Jurkat, Clone E6-1 (cell line): ENCODE results near the gene CHST8. TPM values are rescaled to one million over a fixed set of nuclear protein-coding genes. Genes with fewer than 3 reads are reported as not detected.
"Not testable (repeated sequence)": the region's sequence is repeated elsewhere in the genome, so short reads cannot be mapped to it uniquely, and the experiment has no call there.

ENCODE experiments used
- DNase-seq: peaks from one replicate; pipeline ENCODE4 v3.0.0-alpha.2; 2011; ENCODE audit warnings: low read depth, low spot score
- H3K4me3 ChIP-seq: 2 replicates; pipeline ENCODE4 v1.5.1; 2011; ENCODE audit warnings: mild to moderate bottlenecking, low read length, control low read depth, moderate library complexity
- polyA plus RNA-seq: library from polyadenylated mRNA; unstranded; fragments of >200 nt; gene quantifications from one replicate; pipeline ENCODE4 v1.2.1, GENCODE V29; 2012; ENCODE audit warnings: missing spikeins; ENCODE audit not compliant: insufficient read length, insufficient read depth

The CHST8 gene, protein sequence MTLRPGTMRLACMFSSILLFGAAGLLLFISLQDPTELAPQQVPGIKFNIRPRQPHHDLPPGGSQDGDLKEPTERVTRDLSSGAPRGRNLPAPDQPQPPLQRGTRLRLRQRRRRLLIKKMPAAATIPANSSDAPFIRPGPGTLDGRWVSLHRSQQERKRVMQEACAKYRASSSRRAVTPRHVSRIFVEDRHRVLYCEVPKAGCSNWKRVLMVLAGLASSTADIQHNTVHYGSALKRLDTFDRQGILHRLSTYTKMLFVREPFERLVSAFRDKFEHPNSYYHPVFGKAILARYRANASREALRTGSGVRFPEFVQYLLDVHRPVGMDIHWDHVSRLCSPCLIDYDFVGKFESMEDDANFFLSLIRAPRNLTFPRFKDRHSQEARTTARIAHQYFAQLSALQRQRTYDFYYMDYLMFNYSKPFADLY
- not detected for polyA plus RNA-seq

DNA sequence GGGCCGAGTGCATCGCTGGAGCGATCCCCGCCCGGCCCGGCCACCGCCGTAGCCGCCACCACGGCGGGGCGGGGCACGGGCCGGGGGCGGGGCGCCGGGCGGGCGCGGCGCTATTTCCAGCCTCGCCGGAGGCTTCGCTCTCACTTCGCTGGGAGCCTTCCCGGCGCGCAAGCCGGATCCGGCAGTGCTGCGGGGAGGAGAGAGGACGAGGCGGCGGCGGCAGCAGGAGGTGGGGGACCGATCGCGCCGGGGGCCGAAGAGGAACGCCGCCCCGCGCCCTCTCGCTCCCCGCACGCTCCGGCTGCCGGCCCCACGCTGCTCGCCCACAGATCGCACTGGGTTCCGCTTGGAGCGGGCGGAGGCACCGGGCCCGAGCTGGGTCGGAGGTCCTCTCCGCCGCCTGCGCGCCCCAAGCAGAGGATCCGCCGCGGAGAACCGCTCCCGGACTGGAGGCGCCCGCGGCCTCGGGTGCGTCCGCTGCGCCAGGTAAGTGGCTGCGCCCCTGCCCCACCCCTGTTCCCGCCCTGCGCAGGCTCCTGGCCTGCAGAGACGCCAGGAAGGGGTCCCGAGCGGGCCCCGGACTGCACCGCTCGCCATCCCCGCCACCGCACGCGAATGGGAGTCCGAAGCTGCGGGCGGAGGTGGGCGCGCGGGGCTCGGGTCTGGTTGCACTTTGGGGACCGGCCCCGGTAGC lies at the start of gene CHST8:
CHST8 (plus strand) TSS at position 143 of the 694 bp plus-strand sequence. CDS start 67,309 bp downstream, outside the sequence.
- DNase-seq = no peak
- no peak within 1 kb of the TSS for H3K4me3 ChIP-seq

DNA sequence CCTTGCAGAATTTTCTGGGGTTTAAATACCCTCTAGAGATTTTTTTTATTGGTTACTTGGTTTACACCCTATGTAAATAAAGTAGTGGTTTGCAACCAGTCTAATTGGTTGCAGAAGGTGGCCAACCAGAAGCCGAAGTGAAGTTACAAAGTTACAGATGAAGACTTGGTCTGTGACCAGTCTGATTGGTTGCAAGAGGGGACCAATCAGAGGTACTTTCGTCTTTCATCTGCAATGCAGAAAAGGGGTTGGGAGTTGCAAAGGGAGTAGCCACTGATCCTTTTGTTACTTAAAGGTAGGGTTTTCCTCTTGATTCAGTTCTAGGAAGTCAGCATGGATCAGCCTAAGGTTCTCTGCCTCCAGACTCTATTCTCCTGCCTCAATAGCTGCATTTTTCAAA lies 48.8 kb upstream of the CHST8 start:
- DNase-seq = no peak
- H3K4me3 ChIP-seq = no peak overlapping the region

DNA sequence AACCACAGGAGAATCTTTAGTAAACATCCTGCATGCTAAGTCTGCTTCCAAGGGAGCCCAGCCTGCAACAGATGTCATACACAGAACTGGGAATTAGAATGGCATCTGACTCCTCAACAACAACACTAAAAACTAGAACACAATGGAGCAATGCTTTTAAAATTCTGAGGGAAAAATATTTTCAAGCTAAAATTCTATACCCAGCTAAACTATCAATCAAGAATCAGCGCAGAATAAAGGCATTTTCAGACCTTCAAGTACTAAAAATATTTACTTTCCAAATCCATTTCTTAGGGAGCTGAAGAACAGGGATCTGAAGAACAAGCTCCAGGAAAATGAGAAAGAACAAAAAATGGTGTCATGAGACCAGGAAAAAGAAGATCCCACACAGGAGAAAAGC lies 46.9 kb upstream of the CHST8 start:
- H3K4me3 ChIP-seq = no peak overlapping the region
- no peak for DNase-seq

DNA sequence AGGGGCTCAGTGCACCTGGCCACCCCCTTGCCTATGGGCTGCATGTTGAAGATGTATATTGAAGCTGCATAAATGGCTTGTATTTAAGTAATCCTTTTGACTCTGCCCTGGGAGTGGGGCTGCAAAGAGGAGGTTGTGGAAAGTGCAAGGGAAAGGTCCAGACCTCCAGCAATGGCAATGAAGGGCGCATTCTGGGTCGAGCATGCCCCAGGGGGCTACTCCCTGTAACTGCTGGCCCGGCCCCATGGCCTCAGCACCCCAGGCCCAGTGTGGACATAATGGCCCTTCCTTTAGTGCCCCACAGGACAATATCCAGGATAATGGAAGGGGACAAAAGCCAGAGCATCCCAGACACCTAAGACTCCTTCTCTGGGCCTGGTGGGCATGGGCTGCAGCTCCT lies 43.1 kb upstream of the CHST8 start:
- no peak overlapping the region for H3K4me3 ChIP-seq
- DNase-seq = no peak

DNA sequence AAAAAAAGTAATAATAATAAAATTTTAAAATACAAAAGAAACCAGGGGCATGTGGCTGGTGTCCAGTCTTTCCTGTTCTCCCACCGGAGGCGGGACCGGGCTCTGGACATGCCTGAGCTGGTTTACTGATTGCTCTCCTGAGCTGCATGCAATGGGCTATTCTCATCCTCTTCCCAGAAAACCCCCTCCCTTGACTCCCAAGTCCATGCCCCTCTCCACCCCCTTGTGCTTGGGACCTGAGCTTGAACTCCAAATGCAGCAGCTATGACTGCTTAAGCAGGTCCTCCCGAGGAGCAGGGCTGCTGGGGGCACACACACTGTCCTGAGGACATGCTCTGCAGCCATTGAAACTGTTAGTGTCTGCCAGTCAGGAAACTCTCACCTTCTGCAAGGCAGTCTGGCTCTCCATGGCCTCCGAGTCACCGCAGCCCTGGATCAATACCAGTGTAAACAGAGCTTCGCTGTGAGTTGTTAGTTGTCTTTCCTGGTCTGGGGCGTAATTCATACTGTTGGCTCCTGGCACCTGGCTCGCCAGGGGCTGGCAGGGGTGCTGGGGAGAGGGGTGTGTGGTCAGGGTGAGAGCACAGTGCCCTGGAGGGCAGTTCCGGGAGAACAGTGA lies 41.6 kb upstream of the CHST8 start:
- H3K4me3 ChIP-seq = no peak overlapping the region
- no peak for DNase-seq

DNA sequence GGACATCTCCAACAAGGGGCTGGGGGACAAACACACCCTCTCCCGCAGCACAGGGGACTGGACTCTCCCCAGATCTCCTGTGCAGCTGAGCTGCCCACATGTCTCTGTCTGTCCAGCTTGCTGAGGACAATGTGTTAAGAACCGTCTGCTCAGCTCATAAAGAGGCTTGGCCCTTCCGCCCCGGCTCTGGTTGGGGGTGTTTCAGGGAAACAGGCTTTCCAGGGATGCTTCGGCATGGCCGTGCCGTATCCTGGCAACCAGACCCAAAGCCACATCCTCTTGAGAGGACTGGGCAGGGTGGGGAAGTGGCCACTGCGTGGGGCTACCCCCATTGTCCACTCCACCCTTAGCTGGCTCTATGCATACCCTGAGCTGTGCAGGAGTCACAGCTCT lies 41.1 kb upstream of the CHST8 start:
- no peak overlapping the region for H3K4me3 ChIP-seq
- DNase-seq = no peak

DNA sequence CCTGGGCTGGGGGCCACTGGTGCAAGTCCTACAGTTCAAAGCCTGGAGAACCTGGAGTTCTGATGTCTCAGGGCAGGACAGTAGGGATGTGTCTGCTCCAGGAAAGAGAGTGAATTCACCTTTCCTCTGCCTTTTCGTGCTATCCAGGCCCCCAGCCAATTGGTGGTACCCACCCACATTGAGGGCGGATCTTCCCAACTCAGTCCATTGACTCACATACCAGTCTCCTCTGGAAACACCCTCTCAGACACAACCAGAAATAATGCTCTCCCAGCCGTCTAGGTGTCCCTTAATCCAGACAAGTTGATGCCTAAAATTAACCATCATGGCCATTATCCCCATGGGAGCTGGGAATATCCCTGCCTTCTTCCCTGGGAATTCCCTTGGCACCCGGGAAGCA lies 38.8 kb upstream of the CHST8 start:
- DNase-seq = no peak
- H3K4me3 ChIP-seq = no peak overlapping the region

DNA sequence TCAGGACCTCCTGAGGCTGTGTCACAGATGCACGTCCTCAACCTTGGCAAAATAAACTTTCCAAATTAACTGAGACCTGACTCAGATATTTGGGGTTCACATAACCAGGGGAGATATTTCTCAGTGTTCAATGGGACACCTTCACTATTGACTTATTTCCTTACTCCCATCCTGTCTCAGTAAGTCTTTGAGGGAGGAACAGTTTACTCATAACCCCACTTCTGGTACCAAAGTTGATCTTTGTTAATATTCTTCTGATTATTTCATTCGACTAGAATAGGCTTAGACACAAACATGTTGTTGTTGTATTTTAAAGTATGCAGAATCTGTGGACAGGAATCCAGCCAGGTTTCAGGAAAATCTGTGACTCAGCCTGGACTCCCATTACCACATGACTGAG lies 34.6 kb upstream of the CHST8 start:
- no peak for DNase-seq
- H3K4me3 ChIP-seq = no peak overlapping the region

DNA sequence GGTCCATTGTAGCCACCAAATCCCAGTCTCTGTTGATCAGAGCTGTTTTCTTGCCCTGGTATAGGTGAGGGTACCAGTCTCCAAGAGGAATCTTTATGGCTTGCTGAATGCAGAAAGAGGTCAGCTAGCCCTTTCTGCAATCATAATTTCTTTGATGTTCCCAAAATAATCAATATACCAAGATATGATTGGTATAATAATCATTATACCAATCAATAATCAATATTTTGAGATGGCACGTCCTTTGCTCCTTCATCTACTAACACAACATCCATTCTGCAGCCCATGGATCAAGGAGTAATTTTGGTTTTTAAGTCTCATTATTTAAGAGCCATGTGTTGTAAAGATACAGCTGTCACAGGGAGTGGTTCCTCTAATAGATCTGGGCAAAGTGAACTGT lies 31.5 kb upstream of the CHST8 start:
- no peak overlapping the region for H3K4me3 ChIP-seq
- no peak for DNase-seq

DNA sequence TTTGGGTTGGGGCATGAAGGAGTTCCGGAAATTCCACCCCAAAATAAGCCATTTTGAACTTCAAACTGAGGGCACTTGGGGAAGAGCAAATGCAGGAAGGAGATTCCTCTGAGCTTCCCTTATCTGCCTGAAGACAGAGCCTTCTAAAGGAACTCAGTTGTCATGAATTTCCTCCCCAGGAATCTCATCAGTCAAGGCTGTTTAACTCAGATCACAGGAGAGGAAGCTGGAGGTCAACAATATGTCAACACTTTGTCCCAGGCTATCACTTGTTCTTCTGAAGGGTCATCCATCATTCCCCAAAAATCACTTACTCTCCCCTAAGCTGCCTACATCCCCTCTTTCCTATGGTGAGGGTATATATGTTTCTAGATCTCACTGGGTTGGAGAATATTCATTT lies 26.0 kb upstream of the CHST8 start:
- no peak overlapping the region for H3K4me3 ChIP-seq
- DNase-seq = no peak

DNA sequence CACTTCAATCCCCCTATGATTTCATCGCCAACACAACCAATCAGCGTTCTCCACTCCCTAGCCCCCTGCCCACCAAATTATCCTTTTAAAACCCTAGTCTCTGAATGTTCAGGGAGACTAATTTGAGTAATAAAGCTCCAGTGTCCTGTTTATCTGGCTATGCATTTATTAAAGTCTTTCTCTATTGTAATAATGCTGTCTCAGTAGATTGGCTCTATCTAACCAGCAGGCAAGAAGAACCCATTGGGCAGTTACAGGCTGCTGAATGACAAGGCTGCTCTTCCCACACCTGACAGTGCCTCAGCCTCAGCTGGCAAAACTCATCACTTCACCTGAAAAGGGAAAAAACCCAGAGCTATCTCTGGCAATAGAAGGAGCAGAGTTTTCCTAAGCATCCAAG lies 20.2 kb upstream of the CHST8 start:
- H3K4me3 ChIP-seq = no peak overlapping the region

DNA sequence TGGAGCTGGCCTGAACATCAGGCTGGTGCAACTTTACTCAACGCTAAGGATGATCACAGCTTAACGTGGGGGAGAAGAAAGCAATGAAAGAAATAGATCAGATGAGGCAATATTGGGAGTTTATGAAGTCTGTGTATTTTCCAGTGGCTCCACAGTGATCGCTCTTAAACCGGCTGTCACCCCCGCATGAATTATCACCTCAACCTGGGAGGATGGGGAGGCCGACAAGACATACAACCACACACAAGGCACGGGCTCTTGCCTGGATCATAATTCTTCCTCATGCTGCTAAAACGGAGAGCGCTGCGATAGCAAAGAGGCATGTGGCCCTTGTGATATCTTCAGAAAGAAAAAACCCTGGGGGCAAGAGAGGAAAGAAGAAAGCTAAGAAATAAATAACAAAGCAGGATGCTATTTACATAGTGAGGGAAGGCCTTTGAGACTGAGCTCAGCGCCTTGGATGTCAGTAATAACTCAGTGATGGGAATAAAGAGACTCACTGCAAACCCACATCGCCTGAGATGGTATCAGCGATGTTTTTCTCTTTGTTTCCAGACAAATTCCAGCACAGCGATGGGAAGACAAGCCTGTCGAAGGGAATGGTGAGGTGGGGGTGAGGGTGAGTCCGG lies 19.1 kb upstream of the CHST8 start:
- H3K4me3 ChIP-seq = no peak overlapping the region
- no peak for DNase-seq

More for the DNA sequence above, 20.2 kb upstream of the CHST8 start:
- DNase-seq = no peak

DNA sequence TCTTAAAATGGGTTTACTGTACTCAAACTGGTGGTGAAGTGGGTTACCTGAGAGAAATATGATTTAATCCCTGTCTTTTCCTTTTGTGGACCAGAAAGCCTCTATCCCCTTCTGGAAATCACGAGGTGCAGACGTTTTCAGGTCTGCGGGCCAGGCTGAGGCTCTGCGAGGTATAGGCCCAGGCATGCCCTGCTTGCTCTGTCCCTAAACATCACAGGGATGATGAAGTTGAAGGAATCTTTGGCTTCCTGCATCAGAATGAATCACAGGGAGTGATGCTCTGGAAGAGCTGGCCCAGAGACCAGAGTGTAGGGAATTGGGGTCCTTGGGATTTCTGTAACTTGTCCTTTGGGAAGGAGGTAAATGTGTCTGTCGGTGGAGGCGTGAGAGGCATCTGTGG lies 18.4 kb upstream of the CHST8 start:
- DNase-seq = no peak
- no peak overlapping the region for H3K4me3 ChIP-seq

DNA sequence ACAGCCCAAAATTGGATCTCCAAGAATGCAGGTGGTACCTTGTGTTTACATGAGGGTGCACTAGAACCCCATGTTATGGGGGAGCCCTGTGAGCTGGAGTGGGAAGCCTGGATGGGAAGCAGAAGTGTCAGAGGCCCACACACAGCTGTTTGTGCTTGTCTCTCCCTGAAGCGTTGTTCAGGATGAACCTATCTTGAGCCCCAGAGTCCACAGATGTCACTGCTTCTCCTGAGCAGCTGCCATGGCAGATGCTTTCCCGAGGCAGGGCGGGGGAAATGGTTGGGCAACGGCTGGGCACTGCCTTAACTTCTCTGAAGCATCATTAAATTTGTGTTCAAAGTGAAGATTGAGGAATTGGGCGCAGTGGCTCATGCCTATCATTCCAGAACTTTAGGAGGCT lies 17.1 kb upstream of the CHST8 start:
- no peak overlapping the region for H3K4me3 ChIP-seq
- no peak for DNase-seq

DNA sequence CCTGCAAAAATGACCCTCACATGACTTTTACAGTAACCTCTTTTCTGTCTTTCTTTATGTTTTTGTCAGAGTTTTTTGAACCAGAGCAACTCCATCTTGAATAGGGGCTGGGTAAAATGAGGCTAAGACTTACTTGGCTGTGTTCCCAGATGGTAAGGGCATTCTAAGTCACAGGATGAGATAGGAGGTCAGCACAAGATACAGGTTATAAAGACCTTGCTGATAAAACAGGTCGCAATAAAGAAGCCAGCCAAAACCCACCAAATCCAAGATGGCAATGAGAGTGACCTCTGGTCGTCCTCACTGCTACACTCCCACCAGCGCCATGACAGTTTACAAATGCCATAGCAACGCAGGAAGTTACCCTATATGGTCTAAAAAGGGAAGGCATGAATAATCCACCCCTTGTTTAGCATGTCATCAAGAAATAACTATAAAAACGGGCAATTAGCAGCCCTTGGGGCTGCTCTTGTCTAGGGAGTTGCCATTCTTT lies 15.9 kb upstream of the CHST8 start:
- not testable (repeated sequence) for DNase-seq

DNA sequence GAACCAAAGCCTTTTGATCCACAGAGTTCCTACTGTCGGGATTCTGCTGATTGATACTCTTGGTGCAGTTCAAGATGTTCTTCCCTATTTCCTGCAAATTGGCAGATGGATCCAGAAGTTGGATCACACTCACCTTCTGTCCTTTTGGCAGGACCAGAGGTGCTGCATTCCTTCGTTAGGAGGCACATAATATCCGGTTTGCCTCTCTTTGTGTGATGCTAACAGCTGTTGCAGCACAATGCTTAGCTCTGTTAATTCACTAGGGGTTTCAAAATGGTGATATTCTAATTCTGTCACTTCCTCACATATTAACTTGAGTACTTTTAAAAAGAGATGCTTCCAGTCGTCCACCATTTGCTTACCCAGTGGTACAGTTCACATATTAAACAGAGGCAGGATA lies 15.2 kb upstream of the CHST8 start:
- no peak overlapping the region for H3K4me3 ChIP-seq
- DNase-seq = no peak

More for the DNA sequence above, 15.9 kb upstream of the CHST8 start:
- not testable (repeated sequence) for H3K4me3 ChIP-seq

DNA sequence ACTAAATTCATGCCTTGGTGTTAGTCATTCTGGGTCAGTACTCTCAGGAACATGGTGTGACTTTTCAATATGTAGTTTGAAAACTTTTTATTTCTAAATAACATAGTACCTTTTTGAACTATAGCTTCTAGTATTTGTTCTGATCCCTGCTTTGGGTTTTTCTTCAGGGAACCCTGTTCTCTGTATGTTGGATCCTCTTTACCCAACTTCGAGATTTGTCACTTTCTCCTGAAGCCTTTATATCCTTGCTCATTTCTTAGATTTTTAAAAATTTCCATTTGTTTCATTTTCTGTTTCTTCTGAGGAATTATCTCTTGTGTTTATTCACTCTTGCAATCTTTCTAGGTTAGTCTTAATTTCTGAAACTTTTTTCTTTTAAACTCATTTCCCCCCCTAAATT lies 12.4 kb upstream of the CHST8 start:
- H3K4me3 ChIP-seq = no peak overlapping the region
- DNase-seq = no peak

DNA sequence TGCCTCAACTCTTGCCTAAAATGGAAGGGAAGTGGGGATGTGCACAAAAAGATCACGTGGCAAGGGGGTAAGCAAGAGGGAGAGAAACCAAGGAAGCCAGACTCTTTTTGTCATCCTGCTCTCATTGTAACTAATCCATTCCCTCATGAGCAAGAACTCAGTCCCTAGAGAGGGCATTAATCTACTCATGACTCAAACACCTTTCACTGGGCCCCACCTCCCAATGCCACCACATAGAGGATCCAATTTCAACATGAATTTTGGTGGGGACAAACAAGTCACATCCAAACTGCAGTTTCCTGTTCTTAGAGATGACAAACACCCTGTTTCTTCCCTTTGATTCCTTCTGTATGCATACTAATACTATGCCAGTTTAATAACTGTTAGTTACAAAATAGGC lies 11.2 kb upstream of the CHST8 start:
- DNase-seq = no peak
- no peak overlapping the region for H3K4me3 ChIP-seq

DNA sequence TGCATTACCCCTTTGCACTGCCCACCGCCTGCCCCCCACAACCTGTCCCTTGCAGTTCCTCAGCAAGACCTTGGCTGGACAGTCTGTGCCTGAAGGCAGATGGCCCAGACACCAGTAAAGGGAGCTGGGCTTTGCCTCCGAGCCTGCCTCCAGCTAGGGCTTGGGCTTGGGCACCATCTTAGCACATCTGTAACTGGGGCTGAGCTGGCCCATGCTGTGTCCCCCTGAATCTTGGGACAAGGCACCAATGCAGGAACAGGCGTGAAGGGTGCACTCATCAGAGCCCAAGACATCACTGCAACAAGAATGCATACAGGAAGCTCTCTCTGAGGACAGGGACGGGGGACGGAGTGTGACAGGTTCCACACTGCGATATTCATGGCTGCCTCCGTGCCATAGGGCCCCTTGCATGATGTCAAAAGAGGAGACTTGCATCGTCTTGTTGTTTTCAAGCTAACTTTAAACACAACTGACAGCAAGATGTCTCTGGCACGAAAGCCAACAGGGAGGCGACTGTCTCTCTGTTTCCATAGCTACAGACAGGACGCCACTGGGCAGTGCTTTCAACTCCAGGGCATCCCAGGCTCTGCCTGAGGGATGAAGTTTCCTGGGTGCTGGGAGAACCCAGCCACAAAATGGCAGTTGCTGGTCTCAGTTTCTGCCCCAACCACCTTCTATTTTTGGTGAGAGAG lies 8.7 kb upstream of the CHST8 start:
- no peak overlapping the region for H3K4me3 ChIP-seq
- DNase-seq = no peak
